MM.1S (cell line): ENCODE data around the gene RYR2.

ENCODE experiments used
- CTCF ChIP-seq: fragments of 300-600 bp; sonication (generic); IDR thresholded peaks from 2 replicates; pipeline ENCODE4 v1.5.1; 2016; ENCODE audit warnings: antibody characterized with exemption, low read length, mixed read lengths
- EZH2 ChIP-seq: fragments of 300-600 bp; sonication (generic); optimal IDR thresholded peaks from 2 replicates; pipeline ENCODE3; 2017; ENCODE audit warnings: low read depth, mild to moderate bottlenecking, antibody characterized with exemption, low read length, mixed read lengths
- EZH2phosphoT487 ChIP-seq: fragments of 300-600 bp; sonication (generic); IDR thresholded peaks from 2 replicates; pipeline ENCODE4 v1.6.1; 2018; ENCODE audit warnings: antibody characterized with exemption, low read length

GRCh38 chr1:237877631-237878030 lies 835.6 kb downstream of the RYR2 start:
- TF ChIP-seq EZH2 = no peak
- TF ChIP-seq CTCF = no peak
- TF ChIP-seq EZH2phosphoT487 = no peak
